Activated CD4-positive, alpha-beta memory T cell treated with anti-CD3 and anti-CD28 coated beads, Interleukin-2, amount 10 ng/mL, durations not matched to agents 7 days and 5 days (primary cell): ENCODE measurements around the gene ALG8. TPM values are rescaled to one million over a fixed set of nuclear protein-coding genes. Genes with fewer than 3 reads are reported as not detected.

ENCODE experiments used
- CTCF ChIA-PET: fragments of 350-600 bp; sonication (Branson Sonifier 250); formaldehyde crosslinking; loops from one replicate; lab custom pipeline; 2021; ENCODE audit warnings: antibody characterized with exemption, inconsistent platforms; lab: Charles Lee
- POLR2A ChIA-PET: fragments of 350-600 bp; sonication (Branson Sonifier 250); formaldehyde crosslinking; loops from one replicate; lab custom pipeline; 2021; ENCODE audit warnings: antibody characterized with exemption; lab: Charles Lee
- DNase-seq: peaks from one replicate; pipeline ENCODE4 v3.0.0-alpha.2; 2020
- H3K27ac Mint-ChIP-seq: one replicate; pipeline ENCODE4 v1.8.0; 2021; ENCODE audit warnings: mild to moderate bottlenecking, mixed read lengths
- H3K27me3 Mint-ChIP-seq: one replicate; pipeline ENCODE4 v1.8.0; 2021; ENCODE audit warnings: mixed read lengths
- H3K36me3 Mint-ChIP-seq: one replicate; pipeline ENCODE4 v1.8.0; 2021; ENCODE audit warnings: low read depth, mixed read lengths
- H3K4me1 Mint-ChIP-seq: one replicate; pipeline ENCODE4 v1.8.0; 2021; ENCODE audit warnings: mixed read lengths
- H3K4me3 Mint-ChIP-seq: one replicate; pipeline ENCODE4 v1.8.0; 2021; ENCODE audit warnings: mild to moderate bottlenecking, mixed read lengths
- H3K9me3 Mint-ChIP-seq: one replicate; pipeline ENCODE4 v1.8.0; 2021; ENCODE audit warnings: mixed read lengths
- total RNA-seq, 2 experiments: library from RNA; stranded (reverse); gene quantifications; one replicate each; pipeline ENCODE4 v1.2.3, GENCODE V29; 2021

ALG8 gene
- total RNA-seq, 2 experiments from 2014 or later, result 40.2 to 48.1 TPM

DNA sequence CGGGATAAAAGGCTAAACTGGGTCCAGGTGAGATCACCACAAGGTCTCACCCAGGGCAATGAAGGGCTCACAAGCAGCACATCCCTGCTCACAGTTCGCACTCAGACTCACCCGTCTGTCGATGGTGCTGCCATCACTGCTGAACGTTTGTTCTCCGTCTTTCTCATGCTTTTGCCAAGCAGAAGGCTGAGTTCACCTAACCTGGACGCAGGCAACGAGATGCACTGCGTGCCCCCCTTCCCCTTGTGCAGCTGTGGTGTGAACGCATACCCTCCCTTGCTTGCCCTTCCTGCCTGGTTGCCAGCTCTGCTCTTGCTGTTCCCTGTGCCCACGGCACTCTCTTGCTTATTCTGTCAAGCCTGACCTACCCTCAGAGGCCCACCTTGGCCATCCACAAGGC is 31.0 kb upstream of the ALG8 start:
- POLR2A ChIA-PET, result no interaction called here
- CTCF ChIA-PET, result no interaction called here
- no peaks in the 10 kb centered on the region for H3K4me1 Mint-ChIP-seq

DNA sequence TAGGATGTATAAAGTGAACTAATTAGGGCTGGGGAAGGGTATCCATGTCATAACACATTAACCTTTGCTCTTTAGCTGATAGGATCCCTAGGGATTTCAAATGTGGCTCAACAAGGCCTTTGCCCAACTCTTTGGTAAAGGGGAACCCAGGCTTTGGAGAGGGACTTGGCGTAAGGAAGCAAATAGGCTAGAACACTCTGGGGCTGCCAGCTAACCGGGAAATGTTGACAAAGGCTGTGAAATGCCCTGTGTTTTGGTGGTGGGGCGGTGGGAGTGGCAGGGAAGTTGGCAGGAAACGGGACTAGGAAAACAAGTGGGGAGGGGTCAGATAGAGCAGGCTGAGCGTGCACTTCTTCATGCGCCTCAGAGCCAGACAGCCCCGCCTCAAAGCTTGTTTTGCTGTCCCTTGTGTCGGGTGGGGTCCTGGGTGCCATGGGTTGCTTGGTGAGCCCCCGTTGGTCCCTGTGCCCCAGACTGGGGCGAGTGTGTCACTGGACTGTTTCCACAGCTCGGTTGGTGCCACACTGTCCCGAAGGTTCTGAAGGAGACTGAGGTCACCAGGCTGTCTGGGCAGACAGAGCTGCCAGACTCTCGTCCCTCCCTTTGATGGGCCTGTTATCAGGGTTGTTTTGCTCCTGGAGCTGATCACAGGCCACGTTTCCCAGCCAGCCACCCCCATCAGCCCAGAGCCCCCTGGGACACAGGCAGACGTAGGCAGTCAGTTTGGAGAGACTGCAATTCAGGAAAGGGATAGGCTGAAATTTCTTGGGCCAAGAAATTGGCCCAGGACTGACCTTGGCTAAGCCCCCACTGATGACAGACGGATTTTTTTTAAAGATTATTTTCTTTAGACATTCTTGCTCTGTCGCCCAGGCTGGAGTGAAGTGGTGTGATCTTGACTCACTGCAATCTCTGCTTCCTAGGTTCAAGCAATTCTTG is 29.4 kb upstream of the ALG8 start:
- no peak for DNase-seq
- Mint-ChIP-seq H3K27me3 (no peaks in the 10 kb centered on the region), H3K9me3 (no peaks in the 10 kb centered on the region), H3K4me1 (no peaks in the 10 kb centered on the region), H3K4me3 (no peak overlapping the region), H3K27ac (no peak overlapping the region), H3K36me3 (peaks cover 8% of the 10 kb centered on the region)
- ChIA-PET POLR2A (interaction anchor here (0.6 kb wide), 1 partner anchor 19 kb away, joined by 3 read pairs; no protein-coding TSS in a partner anchor), CTCF (no interaction called here)

More for the DNA sequence above, 31.0 kb upstream of the ALG8 start:
- Mint-ChIP-seq H3K27ac (no peak overlapping the region), H3K36me3 (peaks cover 14% of the 10 kb centered on the region), H3K4me3 (no peak overlapping the region), H3K27me3 (no peaks in the 10 kb centered on the region), H3K9me3 (no peaks in the 10 kb centered on the region)
- no peak for DNase-seq

DNA sequence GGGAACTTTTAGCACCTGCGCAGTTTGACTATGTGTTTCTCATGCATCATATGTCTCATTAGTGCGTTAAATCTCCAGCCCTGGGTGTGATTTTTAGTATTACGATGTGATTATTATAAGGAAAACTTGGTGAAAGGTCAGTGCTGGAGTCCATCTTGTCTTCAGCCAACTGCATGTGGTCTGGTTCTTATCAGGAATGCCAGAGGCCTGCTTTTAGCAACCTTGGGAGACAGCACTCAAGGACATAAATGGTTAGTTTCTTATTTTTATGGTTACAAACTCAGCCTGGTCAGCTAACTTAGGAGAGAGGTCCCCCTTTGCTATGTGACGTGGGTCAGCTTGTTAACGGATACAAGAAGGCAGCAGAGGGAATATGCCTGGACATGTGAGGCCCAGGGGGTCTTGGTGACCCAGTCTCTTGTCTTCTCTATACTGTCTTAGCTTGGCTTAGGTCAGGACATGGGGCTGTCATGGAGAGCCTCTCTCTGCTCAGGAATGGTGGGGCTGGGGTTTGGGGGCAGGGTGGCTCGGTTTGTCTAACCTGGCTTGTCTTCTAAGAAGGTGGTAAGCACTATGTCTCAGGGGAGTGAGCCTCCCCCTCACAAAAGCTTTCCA is 27.5 kb upstream of the ALG8 start:
- Mint-ChIP-seq H3K27me3 (no peaks in the 10 kb centered on the region), H3K9me3 (no peaks in the 10 kb centered on the region), H3K4me1 (no peaks in the 10 kb centered on the region), H3K27ac (no peak overlapping the region), H3K36me3 (no peaks in the 10 kb centered on the region), H3K4me3 (no peak overlapping the region)
- POLR2A ChIA-PET, result no interaction called here
- CTCF ChIA-PET, result no interaction called here
- DNase-seq, result no peak

DNA sequence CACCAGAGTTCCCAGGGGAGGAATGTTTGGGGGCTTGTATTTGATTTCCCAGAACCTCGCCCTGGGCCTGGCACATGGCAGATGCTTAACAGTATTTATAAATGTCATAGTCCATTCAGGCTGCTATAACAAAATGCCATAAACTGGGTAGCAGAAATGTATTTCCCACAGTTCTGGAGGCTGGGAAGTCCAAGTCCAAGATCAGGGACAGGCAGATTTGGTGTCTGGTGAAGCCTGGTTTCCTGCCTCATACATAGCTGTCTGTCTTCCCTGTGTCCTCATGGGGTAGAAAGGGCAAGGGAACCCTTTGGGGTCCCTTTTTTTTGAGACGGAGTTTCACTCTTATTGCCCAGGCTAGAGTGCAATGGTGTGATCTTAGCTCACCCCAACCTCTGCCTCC is 25.0 kb upstream of the ALG8 start:
- no peaks in the 10 kb centered on the region for H3K36me3 Mint-ChIP-seq
- no peak for DNase-seq
- H3K27ac Mint-ChIP-seq, result no peak overlapping the region
- no peak overlapping the region for H3K4me3 Mint-ChIP-seq
- ChIA-PET CTCF (no interaction called here), POLR2A (interaction anchor here (1.1 kb wide), 1 partner anchor 11 kb away, joined by 3 read pairs; no protein-coding TSS in a partner anchor)
- no peaks in the 10 kb centered on the region for H3K4me1 Mint-ChIP-seq
- no peaks in the 10 kb centered on the region for H3K27me3 Mint-ChIP-seq
- H3K9me3 Mint-ChIP-seq, result no peaks in the 10 kb centered on the region

DNA sequence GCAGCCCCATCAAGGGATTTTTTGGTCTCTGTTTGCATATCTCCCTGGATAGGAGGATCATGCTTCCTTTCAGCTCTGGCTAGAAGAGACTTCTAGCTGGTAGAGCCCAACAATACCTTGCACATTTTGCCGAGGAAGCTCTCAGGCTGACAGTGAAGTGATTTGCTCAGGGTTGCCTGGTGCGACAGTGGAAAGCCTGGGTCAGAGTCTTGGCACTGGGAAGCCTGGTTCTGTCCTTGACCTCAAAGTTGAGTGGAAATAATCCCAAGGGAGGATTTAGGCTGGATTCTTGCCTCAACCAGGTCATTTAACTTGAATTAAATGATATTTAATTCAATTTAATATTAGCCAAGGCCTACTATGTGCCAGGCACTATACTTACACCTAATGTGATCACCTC is 24.4 kb upstream of the ALG8 start:
- Mint-ChIP-seq H3K9me3 (no peaks in the 10 kb centered on the region), H3K36me3 (no peaks in the 10 kb centered on the region), H3K27ac (no peak overlapping the region), H3K27me3 (no peaks in the 10 kb centered on the region), H3K4me1 (no peaks in the 10 kb centered on the region), H3K4me3 (no peak overlapping the region)
- CTCF ChIA-PET, result no interaction called here
- no peak for DNase-seq
- POLR2A ChIA-PET, result interaction anchor here (0.5 to 1.1 kb wide), 2 partner anchors 11 to 86 kb away, joined by 3 read pairs; no protein-coding TSS in a partner anchor

DNA sequence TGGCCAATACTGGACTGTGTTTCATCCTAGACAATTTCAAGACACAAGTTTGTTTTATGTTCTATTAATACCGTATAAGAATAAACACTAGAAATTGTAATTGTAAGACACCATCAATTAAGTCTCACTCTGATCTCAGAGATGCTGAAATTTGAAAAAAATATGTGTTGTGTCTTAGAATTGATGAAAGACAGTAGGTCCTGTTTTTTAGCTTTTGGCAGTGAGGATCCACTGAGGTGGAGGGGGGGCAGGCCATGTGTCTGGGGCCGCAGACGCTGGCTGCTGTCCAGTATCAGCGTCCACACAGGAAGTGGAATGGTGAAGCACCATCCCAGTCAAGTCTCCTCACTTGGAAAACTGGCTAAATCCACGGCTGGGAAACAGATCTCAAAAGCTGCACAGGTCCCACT is 22.5 kb upstream of the ALG8 start:
- ChIA-PET CTCF (no interaction called here), POLR2A (interaction anchor here (1.3 kb wide), 1 partner anchor 30 kb away, joined by 3 read pairs; no protein-coding TSS in a partner anchor)
- Mint-ChIP-seq H3K9me3 (no peaks in the 10 kb centered on the region), H3K27ac (no peak overlapping the region), H3K27me3 (no peaks in the 10 kb centered on the region), H3K4me1 (no peaks in the 10 kb centered on the region), H3K4me3 (no peak overlapping the region), H3K36me3 (no peaks in the 10 kb centered on the region)
- no peak for DNase-seq

DNA sequence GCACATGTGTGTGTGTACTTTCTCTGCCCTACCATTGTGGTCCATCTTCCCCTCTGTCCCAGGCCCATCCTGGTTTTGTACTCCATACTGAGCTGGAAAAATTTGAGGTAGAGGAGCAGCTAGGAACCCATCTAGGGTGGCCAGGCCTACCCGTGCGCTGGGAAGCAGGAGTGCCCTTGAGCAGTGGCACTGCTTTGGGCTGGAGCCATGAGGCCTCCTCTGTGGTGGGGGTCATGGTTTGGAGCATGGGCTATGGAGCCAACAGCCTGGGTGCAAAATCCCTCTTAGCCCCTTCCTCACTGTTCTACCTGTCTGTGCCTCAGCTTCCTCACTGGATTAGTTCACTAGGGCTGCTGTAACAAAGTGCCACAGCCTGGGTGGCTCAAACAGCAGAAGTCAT is 21.9 kb upstream of the ALG8 start:
- POLR2A ChIA-PET, result interaction anchor here (1.3 to 1.5 kb wide), 2 partner anchors 22 to 30 kb away, joined by 3 to 4 read pairs; partner anchors contain the start of gene ALG8
- no peak for DNase-seq
- H3K27ac Mint-ChIP-seq, result no peak overlapping the region
- H3K4me3 Mint-ChIP-seq, result no peak overlapping the region
- H3K36me3 Mint-ChIP-seq, result no peaks in the 10 kb centered on the region
- CTCF ChIA-PET, result no interaction called here
- no peaks in the 10 kb centered on the region for H3K9me3 Mint-ChIP-seq
- no peaks in the 10 kb centered on the region for H3K4me1 Mint-ChIP-seq
- H3K27me3 Mint-ChIP-seq, result no peaks in the 10 kb centered on the region

DNA sequence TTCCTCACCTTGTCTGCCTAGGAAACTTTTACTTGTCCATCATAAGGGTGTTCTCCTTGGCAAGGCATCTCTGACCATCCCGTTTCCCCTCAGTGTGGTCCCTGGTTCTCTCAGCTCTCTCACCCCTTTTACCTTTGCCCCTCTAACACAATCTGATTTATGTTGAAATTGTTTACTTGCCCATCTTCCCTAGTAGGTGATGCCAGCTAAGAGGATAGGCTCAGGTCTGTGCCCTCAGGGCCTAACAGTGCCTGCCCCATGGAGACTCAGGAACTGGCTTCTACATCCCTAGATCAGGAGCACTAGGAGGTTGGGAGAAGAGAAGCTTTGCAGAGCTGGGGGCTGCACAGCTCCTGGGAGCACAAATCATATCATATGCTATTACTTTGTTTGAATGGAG is 21.1 kb upstream of the ALG8 start:
- Mint-ChIP-seq H3K4me1 (no peaks in the 10 kb centered on the region), H3K27ac (no peak overlapping the region), H3K9me3 (no peaks in the 10 kb centered on the region), H3K36me3 (no peaks in the 10 kb centered on the region), H3K27me3 (no peaks in the 10 kb centered on the region), H3K4me3 (no peak overlapping the region)
- ChIA-PET CTCF (no interaction called here), POLR2A (interaction anchor here (1.5 kb wide), 1 partner anchor 21 kb away, joined by 4 read pairs; the partner anchor contains the start of gene ALG8)
- no peak for DNase-seq

DNA sequence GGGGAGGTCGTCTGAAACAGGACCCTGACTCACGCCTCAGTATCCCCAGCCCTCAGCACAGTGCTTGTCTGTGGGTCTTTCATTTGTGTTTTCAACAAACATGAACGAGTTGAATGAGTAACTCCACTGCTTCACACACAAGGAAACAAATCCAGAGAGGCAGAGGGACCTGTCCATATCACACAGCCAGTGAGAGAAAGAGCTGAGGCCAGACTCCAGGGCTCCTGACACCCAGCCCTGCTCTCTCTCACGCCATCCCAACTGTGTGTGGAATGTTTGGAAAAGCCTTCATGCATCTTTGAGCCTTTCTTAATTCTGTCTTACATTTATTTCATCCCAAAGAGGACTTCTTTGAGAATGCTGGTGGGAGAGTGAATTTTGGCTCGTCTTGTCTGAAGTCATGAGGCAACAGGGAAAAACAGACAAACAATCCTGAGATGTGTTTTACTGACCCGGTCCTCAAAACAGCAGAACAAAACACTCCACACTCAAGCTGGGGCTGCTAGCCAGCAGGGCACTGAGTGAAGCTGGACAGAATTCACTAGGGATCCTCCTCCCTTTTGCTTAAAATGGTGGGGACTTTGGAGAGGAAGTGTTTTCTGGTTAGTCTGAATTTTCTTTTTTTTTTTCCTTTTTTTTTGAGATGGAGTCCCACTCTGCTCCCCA is 19.7 kb upstream of the ALG8 start:
- Mint-ChIP-seq H3K27ac (no peak overlapping the region), H3K36me3 (no peaks in the 10 kb centered on the region), H3K4me1 (no peaks in the 10 kb centered on the region), H3K4me3 (no peak overlapping the region), H3K9me3 (no peaks in the 10 kb centered on the region), H3K27me3 (no peaks in the 10 kb centered on the region)
- POLR2A ChIA-PET, result no interaction called here
- no peak for DNase-seq
- CTCF ChIA-PET, result interaction anchor here (0.5 to 0.6 kb wide), 2 partner anchors 12 to 284 kb away, joined by 3 read pairs; no protein-coding TSS in a partner anchor

DNA sequence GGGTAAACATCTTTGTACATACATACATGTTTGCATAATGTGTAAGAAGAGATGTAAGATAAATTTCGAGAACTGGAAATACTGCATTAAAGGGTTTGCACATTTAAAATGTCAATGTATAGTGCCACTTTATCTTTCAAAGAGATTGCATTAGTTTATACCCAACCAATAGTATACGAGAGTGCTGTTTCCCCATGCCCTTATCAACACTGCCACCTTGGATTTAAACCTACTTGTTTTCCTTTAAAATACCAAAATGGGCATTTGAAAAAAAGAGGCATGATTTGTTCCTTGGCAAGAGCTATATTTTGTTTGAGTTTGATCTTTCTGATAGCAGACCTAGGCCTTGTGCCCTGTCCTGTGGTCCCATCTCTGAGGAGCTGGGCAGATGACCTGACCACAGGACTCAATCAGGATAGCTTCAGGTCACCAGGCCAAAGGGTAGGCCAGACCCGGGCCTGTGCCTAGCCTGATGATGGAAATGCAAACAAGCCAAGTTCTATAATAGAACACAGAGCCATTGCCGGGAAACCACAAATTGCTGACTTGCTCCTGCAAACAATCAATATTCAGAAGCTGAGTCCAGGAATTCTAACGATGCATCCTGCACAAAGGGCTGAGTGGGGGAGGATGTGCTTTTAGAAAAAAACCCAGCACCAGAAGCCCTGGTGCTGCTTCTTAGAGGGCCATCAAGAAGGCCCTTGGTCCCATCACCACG is 16.9 kb upstream of the ALG8 start:
- Mint-ChIP-seq H3K36me3 (peaks cover 6% of the 10 kb centered on the region), H3K27me3 (no peaks in the 10 kb centered on the region), H3K4me3 (no peak overlapping the region), H3K4me1 (no peaks in the 10 kb centered on the region), H3K27ac (no peak overlapping the region), H3K9me3 (no peaks in the 10 kb centered on the region)
- DNase-seq, result no peak
- POLR2A ChIA-PET, result no interaction called here
- CTCF ChIA-PET, result no interaction called here

DNA sequence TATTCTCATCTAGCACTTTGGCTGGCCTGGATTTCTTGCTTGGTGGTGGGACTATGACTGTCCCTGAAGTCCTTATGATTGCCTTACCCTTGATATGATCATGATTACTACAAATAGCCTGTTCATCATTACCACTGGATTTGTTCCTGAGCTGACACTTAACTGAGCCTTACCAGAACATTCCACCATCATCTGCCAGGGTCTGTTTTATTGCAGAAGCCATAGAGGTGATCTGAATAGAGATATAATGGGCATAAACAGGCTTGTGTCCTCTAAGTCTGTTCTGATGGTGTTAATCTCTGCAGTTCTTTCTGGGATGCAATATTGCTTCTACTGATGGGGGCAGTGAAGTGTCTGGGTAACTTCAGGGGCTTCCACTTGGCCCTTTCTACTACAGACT is 12.4 kb upstream of the ALG8 start:
- H3K27me3 Mint-ChIP-seq, result no peaks in the 10 kb centered on the region
- H3K4me1 Mint-ChIP-seq, result no peaks in the 10 kb centered on the region
- no peak overlapping the region for H3K4me3 Mint-ChIP-seq
- ChIA-PET CTCF (interaction anchor here (1.7 kb wide), 1 partner anchor 12 kb away, joined by 6 read pairs; the partner anchor contains the start of gene ALG8), POLR2A (no interaction called here)
- no peak for DNase-seq
- H3K9me3 Mint-ChIP-seq, result no peaks in the 10 kb centered on the region
- no peak overlapping the region for H3K27ac Mint-ChIP-seq
- H3K36me3 Mint-ChIP-seq, result peaks cover 6% of the 10 kb centered on the region

DNA sequence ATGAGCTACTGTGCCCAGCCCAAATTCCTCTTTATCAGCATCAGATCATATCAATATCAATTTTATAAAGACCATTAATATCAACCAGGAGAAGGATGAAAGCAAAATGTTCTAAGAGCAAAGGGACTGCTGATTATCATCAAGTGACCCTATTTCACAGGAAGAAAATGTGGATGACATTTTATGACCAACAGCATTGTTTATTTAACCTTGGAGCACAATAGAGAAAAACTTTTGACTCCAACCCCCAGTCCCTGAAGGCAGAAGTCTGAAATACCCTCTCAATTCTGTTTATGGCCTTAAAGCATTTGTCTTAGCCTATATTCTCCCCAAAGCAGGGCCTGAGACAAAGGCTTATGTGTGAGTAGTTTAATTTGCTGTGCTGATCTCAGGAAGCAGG is 11.3 kb upstream of the ALG8 start:
- no peak overlapping the region for H3K4me3 Mint-ChIP-seq
- ChIA-PET CTCF (interaction anchor here (1.7 kb wide), 1 partner anchor 11 kb away, joined by 6 read pairs; the partner anchor contains the start of gene ALG8), POLR2A (no interaction called here)
- no peak for DNase-seq
- H3K9me3 Mint-ChIP-seq, result no peaks in the 10 kb centered on the region
- peaks cover 6% of the 10 kb centered on the region for H3K36me3 Mint-ChIP-seq
- no peaks in the 10 kb centered on the region for H3K4me1 Mint-ChIP-seq
- no peak overlapping the region for H3K27ac Mint-ChIP-seq
- no peaks in the 10 kb centered on the region for H3K27me3 Mint-ChIP-seq
